Endothelial cell of umbilical vein (primary cell): ENCODE data around the gene KRT31. TPM values are rescaled to one million over a fixed set of nuclear protein-coding genes. Genes with fewer than 3 reads are reported as not detected.

Source experiments
- BruUV-seq: library from RNA; stranded (reverse); fragments of 400-500 nt; replicated peaks from 2 replicates; lab custom pipeline; 2021; lab: Mats Ljungman, UMichigan
- CTCF ChIA-PET: fragments of 300-600, 350-600 bp; sonication (Branson Sonifier 250); formaldehyde crosslinking; loops from one replicate; lab custom pipeline; 2021; ENCODE audit warnings: antibody characterized with exemption, inconsistent platforms; lab: Charles Lee
- POLR2A ChIA-PET: fragments of 300-600, 350-600 bp; sonication (Branson Sonifier 250); formaldehyde crosslinking; loops from one replicate; lab custom pipeline; 2021; ENCODE audit warnings: antibody characterized with exemption, inconsistent platforms; lab: Charles Lee
- DNase-seq: peaks from one replicate; pipeline ENCODE4 v3.0.0-alpha.2; 2011; ENCODE audit warnings: low read depth, low spot score
- FAIRE-seq: peaks from 2 replicates; lab custom pipeline; 2011; peaks lifted over from hg19 to GRCh38; lab: Jason Lieb, UNC
- H2AFZ ChIP-seq: 2 replicates; pipeline ENCODE4 v1.6.0; 2012; ENCODE audit warnings: low read depth, low read length, control low read depth, inconsistent platforms
- H3K27ac ChIP-seq: 2 replicates; pipeline ENCODE4 v1.5.1; 2011; ENCODE audit warnings: low read depth, mild to moderate bottlenecking, control low read depth, low read length, moderate library complexity; ENCODE audit not compliant: insufficient read depth
- H3K27me3 ChIP-seq, 2 experiments: 2 replicates each; pipeline versions ENCODE4 v1.6.0 to v1.6.1; 2011; ENCODE audit warnings: low read length in 2 of 2, mixed read lengths in 1 of 2; ENCODE audit not compliant: control insufficient read depth in 2 of 2, insufficient read depth in 2 of 2
- H3K36me3 ChIP-seq, 2 experiments: 2 replicates in 1 of 2; 3 replicates in 1 of 2; pipeline ENCODE4 v1.5.1; 2011; ENCODE audit warnings: low read length in 2 of 2, mild to moderate bottlenecking in 1 of 2, moderate library complexity in 1 of 2; ENCODE audit not compliant: control insufficient read depth in 2 of 2, insufficient read depth in 2 of 2; ENCODE audit errors: extremely low read depth in 1 of 2
- H3K4me1 ChIP-seq: 3 replicates; pipeline ENCODE4 v1.5.1; 2011; ENCODE audit warnings: mild to moderate bottlenecking, low read length; ENCODE audit not compliant: control insufficient read depth, insufficient read depth; ENCODE audit errors: extremely low read depth
- H3K4me2 ChIP-seq: 2 replicates; pipeline ENCODE4 v1.6.1; 2011; ENCODE audit warnings: low read length, control low read depth, mixed read lengths; ENCODE audit not compliant: insufficient read depth
- H3K4me3 ChIP-seq, 3 experiments: fragments of 200-600 bp in 1 of 3; sonication (generic), shearing (Covaris generic) in 1 of 3; replicated peaks in 1 of 3; 2 replicates each; pipeline ENCODE4 v1.5.1; 2011 to 2016; ENCODE audit warnings: control low read depth in 3 of 3, low read length in 3 of 3, mild to moderate bottlenecking in 2 of 3, inconsistent platforms in 1 of 3, low read depth in 1 of 3, moderate library complexity in 1 of 3; ENCODE audit not compliant: insufficient read depth in 1 of 3
- H3K79me2 ChIP-seq: 2 replicates; pipeline ENCODE4 v1.6.0; 2012; ENCODE audit warnings: low read length, inconsistent platforms; ENCODE audit not compliant: control insufficient read depth, insufficient read depth
- H3K9ac ChIP-seq: replicated peaks from 2 replicates; pipeline ENCODE3; 2011; ENCODE audit warnings: low read length, control low read depth; ENCODE audit not compliant: insufficient read depth; ENCODE audit errors: extremely low read depth
- H3K9me1 ChIP-seq: replicated peaks from 3 replicates; pipeline ENCODE4 v1.6.0; 2011; ENCODE audit warnings: mild to moderate bottlenecking, low read length; ENCODE audit not compliant: control insufficient read depth, insufficient read depth; ENCODE audit errors: extremely low read depth
- H3K9me3 ChIP-seq: replicated peaks from 2 replicates; pipeline ENCODE4 v1.5.1; 2012; ENCODE audit warnings: low read length, inconsistent platforms; ENCODE audit not compliant: control insufficient read depth, insufficient read depth
- H4K20me1 ChIP-seq: replicated peaks from 2 replicates; pipeline ENCODE3; 2011; ENCODE audit warnings: mild to moderate bottlenecking, low read length; ENCODE audit not compliant: control insufficient read depth, insufficient read depth; ENCODE audit errors: extremely low read depth
- CTCF ChIP-seq, 2 donors: IDR thresholded peaks; 1 replicate in 1 of 2; 2 replicates in 1 of 2; pipeline ENCODE4 v1.5.1; 2011; ENCODE audit warnings: low read length in 2 of 2, mild to moderate bottlenecking in 2 of 2, moderate library complexity in 2 of 2, control low read depth in 1 of 2, inconsistent platforms in 1 of 2, low read depth in 1 of 2; ENCODE audit not compliant: insufficient read depth in 1 of 2; ENCODE audit errors: extremely low read depth in 1 of 2
- EZH2 ChIP-seq: IDR thresholded peaks from 2 replicates; pipeline ENCODE4 v1.6.1; 2012; ENCODE audit warnings: borderline replicate concordance, low read depth, mild to moderate bottlenecking, moderate library complexity, low read length, inconsistent platforms; ENCODE audit not compliant: severe bottlenecking
- FOS ChIP-seq: IDR thresholded peaks from 2 replicates; pipeline ENCODE4 v1.6.1; 2011; ENCODE audit warnings: mild to moderate bottlenecking, low read length, moderate library complexity, borderline replicate concordance; ENCODE audit not compliant: insufficient read depth
- GATA2 ChIP-seq: IDR thresholded peaks from 2 replicates; pipeline ENCODE4 v1.7.0; 2011; ENCODE audit warnings: low read depth, mild to moderate bottlenecking, moderate library complexity, mixed read lengths, low read length; ENCODE audit not compliant: insufficient read length, insufficient read depth
- JUN ChIP-seq: IDR thresholded peaks from 2 replicates; pipeline ENCODE4 v1.6.1; 2011; ENCODE audit warnings: borderline replicate concordance, low read depth; ENCODE audit not compliant: insufficient read length, insufficient read depth
- MAX ChIP-seq: IDR thresholded peaks from 2 replicates; pipeline ENCODE4 v1.6.1; 2011; ENCODE audit not compliant: insufficient read depth, insufficient read length
- MYC ChIP-seq: IDR thresholded peaks from one replicate; pipeline ENCODE4 v1.6.1; 2011; ENCODE audit warnings: mild to moderate bottlenecking, low read depth, low read length
- POLR2A ChIP-seq: IDR thresholded peaks from 2 replicates; pipeline ENCODE4 v1.6.1; 2012; ENCODE audit warnings: low read depth, mild to moderate bottlenecking, control low read depth, low read length
- POLR2AphosphoS5 ChIP-seq: IDR thresholded peaks from 2 replicates; pipeline ENCODE4 v1.6.1; 2012; ENCODE audit warnings: low read depth, mild to moderate bottlenecking, control low read depth, low read length, moderate library complexity; ENCODE audit not compliant: insufficient read depth
- dilution Hi-C: fragments of 300-500 bp; cut with MboI; formaldehyde crosslinking; loops from one replicate; pipeline ENCODE4 v1.15.0; 2019; ENCODE audit warnings: low sequenced_read_pairs; ENCODE audit not compliant: extremely low pct_ligation_motif_present
- intact Hi-C: fragments of 100-400 bp; cut with micrococcal nuclease; formaldehyde crosslinking; loops from one replicate; pipeline ENCODE4 v1.10.0; 2022
- polyA plus RNA-seq, 4 experiments: library from polyadenylated mRNA; depleted of rRNA in 3 of 4; stranded (reverse) in 3 of 4; unstranded in 1 of 4; fragments of >200 nt; gene quantifications; 2 replicates each; pipeline versions ENCODE4 v1.2.1 to v1.2.3, GENCODE V29; 2011 to 2012; ENCODE audit warnings: missing spikeins in 1 of 4
- total RNA-seq: library from RNA; stranded (reverse); gene quantifications from 2 replicates; pipeline ENCODE4 v1.2.3, GENCODE V29; 2021

Gene KRT31
- total and polyA plus RNA-seq, 2 donors (not counting 3 experiments of a cell fraction or from before 2014, with no cell fraction given) = not detected

GRCh38 chr17:41352597-41353366, 44.6 kb downstream of the KRT31 start:
- H2AFZ ChIP-seq = no peak overlapping the region
- FAIRE-seq (no peak), DNase-seq (no peak)
- ChIA-PET POLR2A (no interaction called here), CTCF (interaction anchor here (1.6 kb wide), 1 partner anchor 135 kb away, joined by 4 read pairs; no protein-coding TSS in a partner anchor)
- H3K36me3 ChIP-seq = no peaks in the 10 kb centered on the region
- intact Hi-C loops (no loop called here), dilution Hi-C loops (no loop called here)
- no peak overlapping the region for H3K4me3 ChIP-seq
- H3K27ac ChIP-seq = no peak overlapping the region
- H3K9me3 ChIP-seq = no peaks in the 10 kb centered on the region
- no peaks in the 10 kb centered on the region for H3K4me1 ChIP-seq
- BruUV-seq = no TSS peak
- no peaks in the 10 kb centered on the region for H3K9me1 ChIP-seq
- no peak overlapping the region for H3K4me2 ChIP-seq
- H3K27me3 ChIP-seq = peaks cover 2 to 4% of the 10 kb centered on the region in 2 experiments
- H3K9ac ChIP-seq = no peak overlapping the region
- H3K79me2 ChIP-seq = no peaks in the 10 kb centered on the region
- TF ChIP-seq MAX = no peak
- TF ChIP-seq MYC = no peak
- no peak for TF ChIP-seq GATA2
- TF ChIP-seq POLR2A = no peak
- TF ChIP-seq FOS = no peak
- TF ChIP-seq CTCF (IDR thresholded peaks at IDR 0.05; ENCODE audit: extremely low read depth in 1 of 2, insufficient read depth in 1 of 2, low read depth in 1 of 2, low read length in 2 of 2) = no peak
- TF ChIP-seq EZH2 = no peak
- no peak for TF ChIP-seq POLR2AphosphoS5
- TF ChIP-seq JUN = no peak
- H4K20me1 ChIP-seq = no peaks in the 10 kb centered on the region
